DMS79 (cell line): ENCODE data around the gene ASIC5.
"Not testable (repeated sequence)": the region's sequence is repeated elsewhere in the genome, so short reads cannot be mapped to it uniquely, and the experiment has no call there.

Source experiments
- DNase-seq: peaks from one replicate; lab custom pipeline; 2025; lab: John Stamatoyannopoulos, UW

ASIC5 gene

GRCh38 chr4:155866177-155866576, at the start of gene ASIC5:
TSS of gene ASIC5 (minus strand) at chr4:155866277. CDS start at chr4:155866226, 51 bp downstream.
- no peak for DNase-seq

DNA sequence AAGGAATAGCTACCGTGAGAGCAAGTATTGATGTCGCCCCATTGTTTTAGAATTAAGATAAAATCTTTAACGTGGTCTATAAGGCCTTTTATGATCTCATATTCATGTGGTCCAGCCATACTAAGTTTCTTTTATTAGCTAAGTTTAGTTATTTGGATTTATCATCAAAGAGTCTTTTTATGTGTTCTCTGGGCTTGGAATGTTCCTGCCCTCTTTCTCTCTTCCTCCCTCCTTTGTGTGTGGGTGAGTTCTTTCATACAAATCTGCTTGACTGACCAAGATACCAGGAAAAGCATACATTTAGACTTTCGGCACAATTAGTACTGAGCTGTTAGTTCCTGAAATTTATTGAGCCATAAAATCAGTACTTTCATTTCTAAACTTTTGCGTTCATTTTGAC, 48.7 kb upstream of the ASIC5 start:
- DNase-seq = no peak

- DNase-seq = no peak
These were observed 45.8 kb upstream of the ASIC5 start for GRCh38 chr4:155911905-155912304.

DNA sequence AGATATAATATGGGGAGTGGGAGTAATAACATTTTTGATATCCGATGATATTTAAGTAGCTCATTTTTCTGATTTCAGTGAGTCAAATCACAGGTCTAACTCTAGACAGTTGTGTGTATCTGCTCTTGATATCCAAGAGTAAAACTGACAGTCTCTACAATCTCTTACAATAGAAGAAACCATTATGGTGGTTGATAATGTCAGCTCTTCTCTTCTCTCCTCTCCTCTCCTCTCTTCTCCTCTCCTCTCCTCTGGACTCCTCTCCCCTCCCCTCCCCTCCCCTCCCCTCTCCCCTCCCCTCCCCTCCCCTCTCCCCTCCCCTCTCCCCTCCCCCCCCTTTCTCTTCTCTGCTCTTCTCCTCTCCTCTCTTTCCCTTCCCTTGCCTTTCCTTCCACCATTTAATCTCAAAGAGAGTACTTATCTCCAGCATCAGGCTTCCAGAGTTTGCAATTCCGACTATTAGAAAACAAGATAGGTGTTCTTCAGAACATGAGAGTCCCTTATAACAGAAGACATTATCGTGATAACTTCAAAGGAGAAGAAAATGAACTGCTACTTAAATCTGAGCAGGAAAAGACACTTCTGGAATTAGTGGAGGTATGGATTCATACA, 43.6 kb upstream of the ASIC5 start:
- DNase-seq = no peak

DNA sequence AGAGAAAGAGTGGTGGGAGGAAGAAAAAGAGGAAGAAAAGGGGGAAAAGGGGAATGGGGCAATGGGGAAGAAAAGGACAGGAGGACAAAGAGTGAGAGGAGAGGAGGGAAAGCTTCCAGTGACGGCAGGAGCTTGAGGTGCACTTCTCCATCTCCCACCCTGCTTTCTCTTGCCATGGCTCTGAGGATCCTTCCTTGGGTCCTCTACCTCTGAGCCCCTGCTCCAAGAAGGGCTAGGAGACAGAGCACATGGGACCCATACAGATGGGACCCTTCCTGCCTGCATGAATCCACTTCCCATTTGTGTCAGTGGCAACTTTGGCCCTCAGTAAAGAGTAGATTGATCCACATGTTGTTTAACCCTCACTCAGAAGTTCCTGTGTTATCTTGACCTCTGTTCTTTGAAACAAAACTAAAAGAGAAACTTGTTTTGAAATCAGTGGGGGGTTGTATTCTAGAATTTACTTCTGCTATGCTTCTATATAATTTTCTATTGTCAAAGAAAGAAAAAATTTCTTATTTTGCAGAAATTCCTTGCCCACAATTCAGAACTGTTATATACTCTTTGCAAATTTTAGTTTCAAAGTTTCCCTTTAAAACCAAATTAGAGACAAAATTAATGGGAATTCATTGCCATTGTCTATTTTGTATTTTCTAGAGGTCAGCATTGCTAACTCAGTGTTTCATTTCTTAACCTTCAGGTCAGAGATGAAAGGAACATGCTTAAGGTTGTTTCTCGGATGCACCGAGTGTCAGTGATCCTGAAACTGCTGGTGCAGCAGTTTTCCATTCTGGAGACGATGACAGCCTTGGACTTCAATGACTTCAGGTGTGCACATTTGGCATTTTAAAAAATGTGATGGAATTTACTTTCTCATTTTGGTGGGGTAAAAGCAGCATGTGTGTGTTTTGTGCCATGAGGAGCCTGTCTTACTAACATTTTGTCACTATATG, 42.4 kb upstream of the ASIC5 start:
- no peak for DNase-seq

GRCh38 chr4:155907556-155907955, 41.5 kb upstream of the ASIC5 start:
- no peak for DNase-seq

DNA sequence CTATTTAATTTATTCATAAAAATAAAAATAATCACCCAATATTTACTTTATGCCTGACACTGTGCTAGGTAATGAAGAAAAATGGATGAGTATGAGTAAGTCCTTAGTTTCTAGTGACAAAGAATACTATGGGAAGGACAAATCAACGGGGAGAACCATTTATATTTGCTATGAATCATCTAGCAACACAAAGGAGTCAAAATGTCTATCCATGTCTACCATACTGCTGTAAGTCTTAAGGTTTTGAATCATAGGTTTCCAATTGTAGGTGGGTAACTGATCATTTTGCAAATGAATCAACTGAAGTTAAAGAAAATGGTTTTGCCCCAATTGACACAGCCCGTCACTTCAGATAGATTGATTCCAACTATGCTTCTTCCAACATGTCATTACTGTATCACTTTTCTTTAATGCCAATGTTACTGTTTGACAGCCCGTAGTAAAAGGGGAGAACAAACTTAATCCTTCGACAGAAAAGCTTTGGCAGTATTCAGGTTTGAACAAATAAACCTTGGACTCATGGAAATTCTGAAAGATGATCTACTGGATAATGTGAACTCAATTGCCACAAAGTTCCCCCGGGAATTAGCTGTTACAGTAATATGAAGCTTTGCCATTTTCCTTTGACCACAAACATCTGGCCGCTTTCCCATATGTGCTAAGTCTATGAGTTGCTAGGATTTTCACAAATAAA, 40.6 kb upstream of the ASIC5 start:
- peak; percentile 15 for DNase-seq

- no peak for DNase-seq
These were observed 38.3 kb upstream of the ASIC5 start for GRCh38 chr4:155904331-155904730.

DNA sequence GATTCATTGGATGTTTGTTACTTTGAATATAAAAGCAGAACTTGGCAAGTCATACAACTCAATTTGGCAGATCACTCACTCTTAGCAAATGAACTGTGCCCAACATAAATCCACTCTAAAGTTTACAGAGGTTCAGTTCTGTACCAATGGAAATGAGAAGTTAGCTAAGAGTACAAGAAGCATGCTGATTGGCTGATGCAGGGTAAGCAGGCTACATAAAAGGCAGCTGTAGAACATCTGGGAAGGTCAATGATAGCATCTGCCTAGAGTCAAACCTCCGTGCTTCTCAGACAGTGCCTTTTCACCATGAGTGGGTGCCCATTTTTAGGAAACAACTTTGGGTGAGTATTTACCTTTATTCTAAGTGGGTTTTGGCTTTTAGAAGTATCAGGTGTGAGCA, 37.4 kb upstream of the ASIC5 start, which contains the start of gene TDO2:
Gene TDO2 (plus strand): TSS at position 244 of the 400 bp plus-strand sequence. CDS start 63 bp downstream, at position 307.
- DNase-seq = no peak

- no peak for DNase-seq
These were observed 34.9 kb upstream of the ASIC5 start for GRCh38 chr4:155901013-155901412.

- DNase-seq = no peak
These were observed 34.3 kb upstream of the ASIC5 start for GRCh38 chr4:155900381-155900780.

- no peak for DNase-seq
These were observed 33.8 kb upstream of the ASIC5 start for GRCh38 chr4:155899891-155900290.

DNA sequence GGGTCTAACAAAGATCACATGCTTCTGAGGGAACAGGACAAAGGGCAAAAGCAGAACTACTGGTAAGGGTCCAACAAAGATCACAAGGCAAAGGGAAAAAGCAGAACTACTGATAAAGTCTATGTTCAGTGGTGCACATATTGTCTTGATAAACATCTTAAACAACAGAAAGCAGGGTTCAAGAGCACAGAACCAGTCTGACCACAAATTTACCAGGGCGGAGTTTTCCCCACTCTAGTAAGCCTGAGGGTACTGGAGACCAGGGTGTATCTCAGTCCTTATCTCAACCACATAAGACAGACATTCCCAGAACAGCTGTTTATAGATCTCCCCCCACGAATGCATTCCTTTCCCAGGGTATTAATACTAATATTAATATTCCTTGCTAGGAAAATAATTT, 32.3 kb upstream of the ASIC5 start:
- not testable (repeated sequence) for DNase-seq

DNA sequence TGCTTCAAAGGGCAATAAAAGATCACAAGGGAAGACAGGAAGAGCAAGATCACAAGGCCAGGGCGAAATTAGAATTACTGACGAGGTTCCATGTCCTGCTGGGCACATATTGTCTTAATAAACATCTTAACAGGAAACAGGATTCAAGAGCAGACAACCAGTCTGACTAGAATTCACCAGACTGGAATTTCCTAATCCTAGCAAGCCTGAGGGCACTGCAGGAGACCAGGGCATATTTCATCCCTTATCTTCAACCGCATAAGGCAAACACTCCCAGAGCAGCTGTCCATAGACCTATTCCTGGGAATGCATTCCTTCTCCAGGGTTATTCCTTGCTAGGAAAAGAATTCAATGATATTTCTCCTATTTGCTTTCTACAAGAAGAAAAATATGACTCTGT, 25.0 kb upstream of the ASIC5 start:
- no peak for DNase-seq

DNA sequence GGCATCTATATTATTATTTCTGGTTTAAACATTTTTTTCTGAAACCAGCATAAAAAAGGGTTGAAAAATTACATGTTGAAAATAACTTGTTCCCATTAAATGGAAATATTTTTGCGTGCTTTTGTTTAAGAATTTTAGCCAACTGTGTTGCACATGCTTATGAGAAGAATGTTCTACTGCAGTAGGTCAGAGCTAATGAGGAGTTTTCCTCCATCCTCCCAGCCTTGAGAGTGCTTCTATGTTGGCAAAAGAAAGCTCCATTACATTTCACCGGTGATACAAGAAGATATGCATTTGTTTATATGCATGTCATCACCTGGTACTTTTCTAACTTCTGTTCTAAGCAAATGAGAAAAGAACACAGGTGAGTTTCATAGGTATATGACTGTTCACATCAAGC, 23.9 kb upstream of the ASIC5 start:
- DNase-seq = no peak

DNA sequence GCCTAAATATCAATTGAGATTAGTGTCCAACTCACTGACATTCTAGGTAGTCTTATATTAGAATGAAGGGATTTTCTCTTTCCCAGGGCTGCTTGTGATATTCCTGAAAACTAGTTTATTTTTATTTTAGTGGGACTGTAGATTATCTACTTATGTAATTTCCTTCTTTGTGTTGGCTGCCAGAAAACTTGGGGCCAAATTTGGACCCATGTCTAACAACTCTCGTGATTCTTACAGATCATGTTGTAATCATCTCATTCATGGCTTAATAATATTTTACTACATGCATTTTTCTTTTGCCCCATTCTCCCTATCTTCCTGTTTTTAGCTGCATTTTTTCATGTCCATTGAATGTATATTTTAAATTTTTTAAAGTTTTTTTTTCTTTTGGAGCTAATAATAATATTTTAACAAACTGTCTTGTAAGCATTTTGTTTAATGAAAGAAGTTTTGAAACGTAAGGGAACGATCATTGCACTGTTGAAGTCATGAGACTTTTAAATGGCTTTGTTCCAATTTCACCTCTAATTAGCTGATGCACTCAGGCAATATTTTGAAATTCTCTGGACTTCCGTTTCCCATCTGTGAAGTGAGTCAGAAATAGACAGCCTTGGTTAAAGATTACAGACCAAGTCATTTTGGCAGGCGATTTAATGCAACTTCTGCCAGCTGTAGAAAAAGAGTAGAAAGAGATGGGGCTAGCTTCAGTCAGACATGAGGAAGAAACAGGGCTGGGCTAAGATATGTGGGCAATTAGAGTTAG, 23.1 kb upstream of the ASIC5 start:
- no peak for DNase-seq

- DNase-seq = no peak
These were observed 21.9 kb upstream of the ASIC5 start for GRCh38 chr4:155887847-155888570.

DNA sequence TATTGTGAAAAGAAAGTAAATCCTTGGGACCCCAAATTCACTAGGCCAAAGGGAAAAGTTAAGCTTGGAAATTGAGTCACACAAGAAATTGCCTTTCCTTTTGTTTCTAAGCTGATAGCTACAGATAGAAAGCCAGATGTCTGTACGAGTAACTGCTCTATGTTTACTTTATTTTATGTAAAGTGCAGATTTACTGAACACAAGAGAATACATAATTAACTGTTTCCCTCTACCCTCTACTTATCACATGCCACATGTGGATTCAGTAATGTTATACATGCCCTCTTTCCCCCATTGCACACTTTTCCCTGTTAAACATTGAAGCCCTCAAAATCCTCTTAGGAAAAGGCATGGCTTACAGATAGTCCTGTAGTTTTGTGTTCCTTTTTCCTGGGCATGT, 21.0 kb upstream of the ASIC5 start:
- DNase-seq = no peak

GRCh38 chr4:155885666-155886065, 19.6 kb upstream of the ASIC5 start:
- no peak for DNase-seq

DNA sequence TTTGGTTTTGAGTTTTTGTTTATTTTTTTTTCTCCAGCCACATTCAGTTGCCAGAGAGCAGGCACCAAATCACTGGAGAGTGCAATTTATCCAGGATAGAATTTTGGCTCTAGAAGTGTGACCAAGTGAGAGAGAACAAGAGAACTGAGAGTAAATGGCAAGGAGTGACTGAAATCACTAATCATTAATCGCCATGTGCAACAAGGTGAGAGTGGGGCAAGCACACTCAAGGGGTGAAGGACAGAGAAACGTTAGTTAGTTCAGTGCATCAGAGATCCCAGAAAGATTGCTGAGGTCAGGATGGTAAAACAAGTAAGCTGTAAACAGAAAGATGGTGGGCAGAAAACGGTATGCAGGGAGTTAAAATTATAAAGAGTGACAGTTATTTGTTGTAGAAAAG, 17.8 kb upstream of the ASIC5 start:
- DNase-seq = no peak

- no peak for DNase-seq
These were observed 15.5 kb upstream of the ASIC5 start for GRCh38 chr4:155881555-155881954.
